ENCODE measurements around the gene PRLHR. TPM values are rescaled to one million over a fixed set of nuclear protein-coding genes. Genes with fewer than 3 reads are reported as not detected.
"Not testable (repeated sequence)": the region's sequence is repeated elsewhere in the genome, so short reads cannot be mapped to it uniquely, and the experiment has no call there.

Gene PRLHR
- total RNA-seq, 4 donors from 2014 or later, result not detected

GRCh38 chr10:118624747-118625146 lies 29.3 kb upstream of the PRLHR start:
- Histone ChIP-seq H3K27me3 (peaks cover 0 to 2% (median 0%) of the 10 kb centered on the region in 3 donors), H3K36me3 (no peaks in the 10 kb centered on the region), H3K9me3 (no peaks in the 10 kb centered on the region), H3K4me3 (no peak overlapping the region), H3K27ac (no peak overlapping the region), H3K4me1 (no peaks in the 10 kb centered on the region)
- in situ Hi-C loops (cut with MboI; ENCODE audit: low sequenced_read_pairs in 4 of 4) (no loop called here), intact Hi-C loops (cut with DNase I; ENCODE audit: low total_unique reads) (no loop called here)
- TF ChIP-seq CTCF (IDR thresholded peaks at IDR 0.05 in 4 of 5, conservative IDR thresholded peaks at IDR 0.05 in 1 of 5) (no peak), POLR2A (IDR thresholded peaks at IDR 0.05) (no peak)
- ATAC-seq (no peak), DNase-seq (no peak)

GRCh38 chr10:118621304-118621942 lies 26.0 kb upstream of the PRLHR start:
- ATAC-seq (no peak), DNase-seq (no peak)
- Histone ChIP-seq H3K27me3 (peaks cover 0 to 3% (median 3%) of the 10 kb centered on the region in 3 donors), H3K36me3 (no peaks in the 10 kb centered on the region), H3K27ac (no peak overlapping the region), H3K9me3 (no peaks in the 10 kb centered on the region), H3K4me3 (no peak overlapping the region), H3K4me1 (no peaks in the 10 kb centered on the region)
- intact Hi-C loops (cut with DNase I; ENCODE audit: low total_unique reads) (no loop called here), in situ Hi-C loops (cut with MboI; ENCODE audit: low sequenced_read_pairs in 4 of 4) (no loop called here)
- TF ChIP-seq CTCF (IDR thresholded peaks at IDR 0.05 in 4 of 5, conservative IDR thresholded peaks at IDR 0.05 in 1 of 5), result no peak
- TF ChIP-seq POLR2A (IDR thresholded peaks at IDR 0.05), result no peak

- in situ Hi-C loops (cut with MboI; ENCODE audit: low sequenced_read_pairs in 4 of 4); H3K9me3 ChIP-seq; DNase-seq; intact Hi-C loops (cut with DNase I; ENCODE audit: low total_unique reads); H3K36me3 ChIP-seq; H3K4me1 ChIP-seq; ATAC-seq; H3K27me3 ChIP-seq; H3K27ac ChIP-seq; H3K4me3 ChIP-seq: not testable (repeated sequence)
These were observed 18.4 kb upstream of the PRLHR start for GRCh38 chr10:118613863-118614262.

- intact Hi-C loops (cut with DNase I; ENCODE audit: low total_unique reads), result no loop called here
- no peak for DNase-seq
- TF ChIP-seq CTCF (IDR thresholded peaks at IDR 0.05 in 4 of 5, conservative IDR thresholded peaks at IDR 0.05 in 1 of 5), result no peak
- no peak for TF ChIP-seq POLR2A (IDR thresholded peaks at IDR 0.05)
- ATAC-seq, result no peak
- H3K4me1 ChIP-seq, result no peaks in the 10 kb centered on the region
- H3K4me3 ChIP-seq, result no peak overlapping the region
- no peak overlapping the region for H3K27ac ChIP-seq
- H3K27me3 ChIP-seq, result peaks cover 0 to 3% (median 0%) of the 10 kb centered on the region in 3 donors
- H3K36me3 ChIP-seq, result no peaks in the 10 kb centered on the region
- in situ Hi-C loops (cut with MboI; ENCODE audit: low sequenced_read_pairs in 4 of 4), result no loop called here
- H3K9me3 ChIP-seq, result peaks cover 0 to 5% (median 4%) of the 10 kb centered on the region in 3 donors
These were observed 15.1 kb upstream of the PRLHR start for GRCh38 chr10:118610577-118610976.

- in situ Hi-C loops (cut with MboI; ENCODE audit: low sequenced_read_pairs in 4 of 4) (no loop called here), intact Hi-C loops (cut with DNase I; ENCODE audit: low total_unique reads) (no loop called here)
- H3K4me3 ChIP-seq, result no peak overlapping the region
- H3K4me1 ChIP-seq, result no peaks in the 10 kb centered on the region
- ATAC-seq (no peak), DNase-seq (no peak)
- peaks cover 0 to 5% (median 4%) of the 10 kb centered on the region in 3 donors for H3K9me3 ChIP-seq
- H3K27me3 ChIP-seq, result peaks cover 0 to 3% (median 0%) of the 10 kb centered on the region in 3 donors
- no peak for TF ChIP-seq CTCF (IDR thresholded peaks at IDR 0.05 in 4 of 5, conservative IDR thresholded peaks at IDR 0.05 in 1 of 5)
- TF ChIP-seq POLR2A (IDR thresholded peaks at IDR 0.05), result no peak
- no peak overlapping the region for H3K27ac ChIP-seq
- no peaks in the 10 kb centered on the region for H3K36me3 ChIP-seq
These were observed 12.4 kb upstream of the PRLHR start for GRCh38 chr10:118607768-118608354.
